ENCODE measurements around the gene HINT3.
"Not testable (repeated sequence)": the region's sequence is repeated elsewhere in the genome, so short reads cannot be mapped to it uniquely, and the experiment has no call there.

Gene HINT3

GRCh38 chr6:125940247-125941041 lies 16.1 kb upstream of the HINT3 start:
- no peak for DNase-seq

- DNase-seq, result no peak
Measured at GRCh38 chr6:125942672-125943527, 13.7 kb upstream of the HINT3 start.

DNA sequence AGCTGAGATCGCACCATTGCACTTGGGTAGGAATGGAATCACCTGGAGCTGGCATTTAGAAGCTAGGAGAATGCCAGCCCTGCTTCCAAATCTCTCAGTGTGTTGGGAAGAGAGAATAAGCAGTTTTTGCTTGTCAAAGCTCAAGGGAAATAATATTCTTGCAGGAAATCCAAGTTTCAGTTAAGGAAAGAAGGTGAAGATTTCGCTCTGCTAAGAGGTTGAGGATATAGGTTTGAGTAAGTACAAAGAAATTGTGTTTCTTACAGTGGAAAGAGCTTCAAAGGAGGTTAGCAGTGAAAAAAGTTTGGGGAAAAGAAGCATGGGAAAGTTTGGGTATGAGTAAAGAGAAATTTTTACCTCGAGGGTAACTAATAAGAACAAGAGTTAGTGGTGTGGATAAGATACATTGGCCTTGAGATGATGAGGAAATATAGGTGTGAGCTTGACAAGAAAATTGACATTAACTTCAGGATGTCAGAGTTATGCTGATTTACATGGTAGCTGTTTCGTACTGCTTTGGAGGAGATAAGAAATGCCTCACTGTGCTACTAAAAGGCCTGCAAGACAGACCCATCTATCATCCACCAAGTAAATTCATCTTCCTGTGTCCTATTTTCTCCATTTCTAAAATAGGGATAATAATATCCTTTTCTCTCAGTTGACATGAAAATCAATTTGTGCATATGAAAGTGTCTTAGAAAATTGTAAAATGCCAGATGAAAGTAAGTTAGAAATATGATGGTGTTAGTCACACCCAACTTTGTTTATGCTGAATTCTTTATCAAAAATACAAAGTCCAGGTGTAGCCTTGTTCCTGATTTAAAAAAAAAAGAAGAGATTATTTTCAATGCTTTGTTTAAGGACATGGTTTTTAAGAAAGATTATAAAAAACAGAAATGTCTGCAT lies 12.8 kb upstream of the HINT3 start:
- DNase-seq, result no peak

GRCh38 chr6:125944434-125944816 lies 12.1 kb upstream of the HINT3 start:
- DNase-seq, result no peak

DNA sequence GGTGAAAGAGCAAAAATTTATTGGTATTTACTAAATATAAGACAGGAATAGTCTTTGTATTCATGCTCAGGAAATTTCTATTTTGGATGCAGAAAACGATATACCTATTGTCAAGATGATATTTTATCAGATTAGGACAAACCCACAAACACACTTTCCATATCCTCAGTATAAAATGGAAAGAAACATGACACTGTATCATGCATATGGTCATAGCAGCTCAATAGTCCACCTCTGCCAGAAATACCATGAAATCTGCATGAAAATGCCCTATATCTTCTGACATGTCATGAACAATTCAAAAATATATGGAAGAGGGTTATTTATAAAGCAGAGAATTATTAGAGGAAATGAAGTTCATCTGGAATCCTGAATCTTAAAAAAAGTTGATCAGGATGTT lies 11.7 kb upstream of the HINT3 start:
- DNase-seq, result no peak

DNA sequence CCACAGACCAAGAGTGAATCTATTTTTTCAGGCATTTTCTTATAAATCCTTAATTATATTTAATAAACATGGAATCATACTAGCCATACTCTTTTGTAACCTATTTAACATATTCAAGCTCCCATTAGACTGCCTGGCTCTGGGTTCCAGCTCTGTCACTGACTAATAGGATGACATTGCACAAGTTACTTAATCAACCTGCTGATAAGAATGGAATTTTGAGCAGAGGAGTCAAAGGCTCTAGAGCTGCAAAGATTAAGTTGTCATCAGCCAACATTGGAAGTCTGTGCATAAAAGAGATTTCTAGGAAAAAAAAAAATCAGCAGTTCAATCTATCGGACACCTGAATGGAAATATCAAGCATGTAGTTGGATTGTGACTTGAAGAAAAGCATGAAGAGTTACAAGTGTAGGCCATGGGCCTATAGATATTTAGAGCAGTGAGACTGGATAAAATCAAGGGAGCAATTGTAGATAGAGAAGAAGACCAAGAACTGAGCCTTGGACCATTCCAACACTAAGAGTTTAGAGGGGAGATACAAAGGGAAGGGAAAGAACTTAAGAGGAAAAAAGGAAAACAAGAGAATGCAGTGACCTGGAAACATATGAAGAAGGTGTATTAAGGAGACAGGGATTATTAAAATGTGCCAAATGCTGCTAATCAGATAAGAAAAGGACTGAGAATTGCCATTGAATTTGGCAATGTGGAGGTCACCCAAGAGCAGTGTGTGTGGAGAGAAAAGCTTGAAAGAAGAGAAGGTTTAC lies 11.0 kb upstream of the HINT3 start:
- no peak for DNase-seq

DNA sequence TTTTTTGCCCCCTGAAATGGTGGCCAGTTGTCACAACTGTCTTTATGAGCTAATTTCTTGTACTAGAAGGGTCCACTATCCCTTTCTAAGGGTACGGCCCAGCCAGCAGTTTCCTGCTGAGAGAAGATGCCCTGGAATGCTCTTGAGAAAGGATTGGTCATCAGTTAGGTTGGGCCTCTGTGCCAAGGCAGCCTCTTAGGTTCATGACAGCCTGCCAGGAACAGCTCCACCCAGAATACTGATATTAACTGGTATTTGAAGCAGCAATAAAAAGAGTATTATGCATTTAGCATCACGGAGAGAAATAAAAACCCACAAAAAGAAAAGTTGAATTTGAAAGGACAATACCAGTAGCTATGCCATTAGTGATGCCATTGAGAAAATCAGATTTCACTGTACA lies 9.0 kb upstream of the HINT3 start:
- no peak for DNase-seq

DNA sequence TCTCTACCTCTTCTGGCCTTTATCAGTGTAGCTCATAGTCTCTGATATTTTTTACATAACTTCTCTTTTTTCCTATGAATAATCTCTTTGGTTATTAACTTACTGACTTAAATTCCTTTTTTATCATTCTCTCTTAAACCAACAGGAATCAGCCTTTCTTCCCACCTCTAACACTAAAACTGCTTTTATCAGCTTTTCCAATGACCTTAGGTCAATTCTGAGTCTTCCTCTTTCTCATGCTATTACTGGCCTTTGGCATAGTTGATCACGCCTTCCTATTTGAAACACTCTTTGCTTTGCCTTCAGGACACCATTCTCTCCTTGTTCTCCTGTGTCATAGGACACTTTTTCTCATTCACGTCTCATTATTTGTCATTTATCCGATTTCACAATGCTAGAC lies 8.1 kb upstream of the HINT3 start:
- DNase-seq, result no peak

DNA sequence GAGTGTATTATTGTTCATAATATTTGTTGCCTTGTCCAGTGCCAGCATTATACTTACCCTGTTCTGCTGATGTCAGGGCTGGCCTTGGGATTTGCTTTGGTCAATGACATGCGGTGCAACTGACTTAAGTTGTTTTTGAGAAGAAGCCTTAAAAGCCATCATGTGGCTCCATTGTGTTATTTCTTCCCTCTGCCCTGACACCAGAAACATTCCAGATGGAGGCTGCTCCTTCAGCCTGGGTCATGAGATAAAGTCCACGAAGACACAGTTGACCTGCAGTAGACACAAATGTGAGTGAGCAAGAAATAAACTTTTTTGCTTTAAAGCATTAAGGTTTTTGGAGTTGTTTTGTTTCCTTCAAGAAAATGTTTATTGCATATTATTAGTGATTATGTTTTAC lies 7.5 kb upstream of the HINT3 start:
- DNase-seq, result no peak

DNA sequence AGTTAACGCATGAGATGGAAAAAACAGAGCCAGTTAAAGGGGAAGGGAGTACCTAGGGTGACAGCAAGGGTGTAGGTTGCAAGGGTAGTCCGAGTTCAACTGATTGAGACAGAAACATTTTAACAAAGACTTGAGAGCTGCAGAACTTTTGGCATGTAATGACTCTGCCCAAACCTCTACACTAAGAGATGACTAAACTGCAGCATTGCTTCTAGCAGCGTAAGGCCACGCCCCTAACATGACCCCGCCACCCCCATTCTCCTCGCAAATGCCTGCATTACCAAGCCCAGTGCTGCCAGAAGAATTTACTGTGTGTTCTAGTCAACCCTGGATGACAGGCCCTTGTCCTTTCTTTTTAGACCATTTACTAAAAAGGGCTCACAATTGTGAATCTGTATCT lies 6.3 kb upstream of the HINT3 start:
- peak; percentile 7 for DNase-seq

- not testable (repeated sequence) for DNase-seq
Measured at GRCh38 chr6:125950716-125951115, 5.9 kb upstream of the HINT3 start.

GRCh38 chr6:125951323-125951722 lies 5.2 kb upstream of the HINT3 start:
- DNase-seq, result no peak

DNA sequence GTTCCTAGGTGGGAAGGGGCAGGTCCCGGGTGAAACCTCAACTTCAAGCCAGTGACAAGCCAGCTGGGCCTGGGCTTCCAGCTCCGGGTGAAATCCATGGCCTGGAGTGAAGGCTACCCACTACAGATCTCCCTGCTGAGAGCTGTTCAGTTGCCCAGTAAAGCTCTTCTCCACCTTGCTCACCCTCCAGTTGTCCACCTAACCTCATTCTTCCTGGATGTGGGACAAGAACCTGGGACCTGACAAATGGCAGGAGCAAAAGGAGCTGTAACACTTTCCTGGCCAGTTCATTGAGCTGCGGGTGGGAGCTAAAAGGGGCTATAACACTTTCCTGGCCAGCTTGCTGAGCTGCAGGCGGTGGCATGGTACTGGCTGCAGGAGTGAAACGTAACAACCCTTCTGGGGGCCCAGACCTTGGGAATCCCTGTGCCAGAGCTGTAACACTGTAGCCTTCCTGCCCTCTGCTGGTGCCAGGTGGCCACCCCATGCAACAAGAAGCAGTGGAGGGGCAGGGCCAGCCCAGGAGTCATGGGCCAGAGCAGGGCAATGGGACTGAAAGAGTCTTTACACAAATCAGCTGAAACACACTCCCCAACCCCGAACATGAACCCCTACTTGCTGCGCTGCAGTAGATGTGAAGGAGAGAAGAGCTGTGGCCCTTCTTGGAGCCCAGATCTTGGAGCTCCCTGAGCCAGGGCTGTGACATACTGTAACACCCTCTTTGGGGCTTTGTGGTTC lies 3.6 kb upstream of the HINT3 start:
- peak; percentile 42 for DNase-seq

DNA sequence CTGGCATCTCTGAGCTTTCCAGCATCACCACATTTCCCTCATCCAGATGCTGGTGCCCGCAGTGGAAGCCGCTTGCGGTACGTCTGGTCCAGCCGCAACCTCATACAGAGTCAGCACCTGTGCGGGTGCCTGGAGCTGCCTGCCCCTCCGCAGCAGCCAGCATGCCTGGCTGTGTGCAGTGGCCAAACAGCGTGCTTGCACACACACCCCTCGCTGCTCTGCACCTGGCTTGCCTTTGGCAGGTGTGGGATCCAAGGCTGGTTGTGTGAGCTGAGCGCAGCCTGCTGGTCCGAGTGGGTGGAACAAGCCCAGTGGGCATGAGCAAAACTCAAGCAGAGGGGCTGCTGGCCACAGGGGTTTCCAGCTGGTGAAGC lies 3.1 kb upstream of the HINT3 start:
- no peak for DNase-seq

DNA sequence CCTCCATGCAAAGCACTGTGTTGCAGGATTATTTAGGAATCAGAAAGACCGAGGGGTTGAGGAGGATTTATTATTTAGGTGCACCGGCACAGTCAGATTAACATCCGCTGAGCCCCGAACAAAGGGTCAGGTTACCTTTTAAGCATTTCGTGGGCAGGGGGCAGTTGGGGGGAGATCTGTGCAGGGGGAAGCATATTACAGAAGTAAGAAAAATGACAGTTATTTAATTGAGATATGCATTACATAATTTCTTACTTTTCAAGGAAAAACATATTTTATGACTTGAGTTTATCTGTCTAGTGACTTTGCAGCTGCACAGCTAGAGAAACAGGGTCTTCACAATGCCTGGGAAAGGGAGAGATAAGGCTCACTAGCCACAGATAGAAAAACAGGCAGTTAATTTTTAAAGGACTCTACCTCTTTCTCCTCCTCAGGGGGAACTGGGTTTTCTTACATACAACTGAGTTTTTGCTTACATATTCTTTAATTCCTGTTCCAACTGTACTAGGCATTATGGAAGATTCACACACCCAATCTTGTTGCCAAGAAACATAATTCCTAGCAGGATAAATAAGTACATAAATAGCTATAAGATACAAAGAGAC lies 1.7 kb upstream of the HINT3 start:
- DNase-seq, result no peak

DNA sequence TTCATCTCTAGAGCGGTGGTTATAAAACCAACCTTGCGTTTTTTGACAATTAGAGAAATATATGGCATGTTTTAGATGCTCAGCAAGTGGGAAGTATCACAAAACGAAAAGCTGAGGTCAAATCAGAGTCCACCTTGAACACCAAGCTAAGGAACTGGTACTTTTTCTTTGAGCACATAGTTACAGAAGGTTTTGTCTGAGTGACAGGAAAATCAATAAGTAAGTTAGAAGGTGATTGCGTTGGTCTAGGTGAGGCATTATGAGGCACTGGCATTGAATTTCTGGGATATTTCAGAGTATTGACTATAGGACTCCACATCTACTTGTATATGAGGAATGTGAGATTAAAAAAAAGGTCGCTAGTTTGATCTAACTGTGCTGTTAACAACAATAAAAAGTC lies 597 bp upstream of the HINT3 start:
- DNase-seq, result no peak

GRCh38 chr6:125957391-125957693 lies 772 bp downstream of the HINT3 start:
- no peak for DNase-seq

GRCh38 chr6:125957845-125958244 lies 1.3 kb downstream of the HINT3 start:
- DNase-seq, result peak; percentile 7

DNA sequence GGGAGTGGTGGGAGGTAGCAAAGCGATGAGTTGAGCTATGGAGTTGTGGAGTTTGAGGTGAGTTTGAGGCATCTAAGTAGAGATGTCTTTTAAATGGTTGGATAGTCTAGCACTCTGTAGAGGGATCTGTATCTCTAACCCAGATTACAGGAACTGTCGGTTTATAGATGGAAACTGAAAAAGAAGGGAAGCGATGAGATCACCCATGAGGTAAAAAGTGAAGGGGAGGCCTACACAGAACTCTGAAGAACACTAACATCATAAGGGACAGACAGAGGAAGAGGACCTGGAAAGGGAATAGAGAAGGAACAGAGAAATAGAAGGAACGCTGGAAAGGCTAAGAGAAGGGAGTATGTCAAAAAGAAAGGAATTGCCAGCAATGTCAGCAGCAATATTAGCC lies 2.5 kb downstream of the HINT3 start:
- no peak for DNase-seq

GRCh38 chr6:125961117-125961516 lies 4.5 kb downstream of the HINT3 start:
- DNase-seq, result no peak

DNA sequence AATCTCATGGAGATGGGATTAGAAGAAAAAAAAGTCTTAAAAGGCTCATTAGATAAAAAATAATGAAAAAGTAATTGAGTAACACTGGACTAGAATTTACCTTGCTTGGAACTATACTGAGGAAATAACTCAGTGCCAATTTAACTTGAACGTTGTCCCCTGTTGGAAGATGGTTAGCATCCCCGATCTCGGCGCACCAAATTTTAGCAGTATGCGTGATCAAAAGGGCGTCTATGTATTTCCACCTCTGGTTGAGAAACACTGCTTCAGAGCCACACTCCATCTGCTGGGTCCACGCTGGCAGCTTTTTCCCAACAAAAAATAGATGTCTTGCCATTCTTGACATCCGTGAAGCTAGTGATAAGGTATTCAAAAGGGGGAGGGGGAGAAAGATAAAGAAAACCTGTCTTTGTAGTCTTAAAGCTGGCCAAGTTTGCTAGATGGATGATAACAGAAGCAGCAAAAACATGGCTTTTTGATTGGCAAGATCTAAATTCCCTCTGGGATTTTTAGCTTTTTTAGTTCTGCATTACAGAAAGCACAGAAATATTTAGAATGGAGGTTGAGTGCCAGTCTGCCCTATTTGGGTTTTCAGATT lies 6.4 kb downstream of the HINT3 start:
- DNase-seq, result no peak

Measured in stimulated activated CD4-positive, alpha-beta T cell treated with anti-CD3 and anti-CD28 coated beads, Interleukin-15, amount 100 ng/mL, for 24 hours (primary cell).